CD4-positive, CD25-positive, alpha-beta regulatory T cell (primary cell): Measurements from ENCODE around the gene TECTA. TPM values are rescaled to one million over a fixed set of nuclear protein-coding genes. Genes with fewer than 3 reads are reported as not detected.

Experiments used
- ATAC-seq, 2 donors: fragments of 150-1000 bp; cut with Tn5 transposase; one replicate each; pipeline ENCODE4 v1.10.0; 2021; ENCODE audit warnings: low read depth in 2 of 2, moderate number of reproducible peaks in 2 of 2, moderate library complexity in 1 of 2
- DNase-seq, 3 donors: peaks; one replicate each; pipeline versions ENCODE4 v3.0.0 to v3.0.0-alpha.2; 2012 to 2022; ENCODE audit warnings: mixed read lengths in 1 of 3
- H3K27ac ChIP-seq: one replicate; pipeline ENCODE4 v1.7.0; 2013; ENCODE audit warnings: mild to moderate bottlenecking, low read length; ENCODE audit not compliant: insufficient read depth, poor library complexity, severe bottlenecking
- H3K27me3 ChIP-seq: one replicate; pipeline ENCODE4 v1.7.0; 2013; ENCODE audit warnings: low read length; ENCODE audit not compliant: control insufficient read depth, insufficient read depth
- H3K36me3 ChIP-seq: one replicate; pipeline ENCODE4 v1.7.0; 2013; ENCODE audit warnings: mild to moderate bottlenecking, low read length, moderate library complexity; ENCODE audit not compliant: control insufficient read depth, insufficient read depth
- H3K4me1 ChIP-seq: 2 replicates; pipeline ENCODE4 v1.7.0; 2013; ENCODE audit warnings: mild to moderate bottlenecking, low read length; ENCODE audit not compliant: insufficient read depth, control insufficient read depth, poor library complexity, severe bottlenecking
- H3K4me3 ChIP-seq: one replicate; pipeline ENCODE4 v1.7.0; 2013; ENCODE audit warnings: low read depth, mild to moderate bottlenecking, low read length, moderate library complexity
- H3K9me3 ChIP-seq, 2 experiments: 1 replicate in 1 of 2; 2 replicates in 1 of 2; pipeline ENCODE4 v1.7.0; 2013; ENCODE audit warnings: low read length in 2 of 2, mild to moderate bottlenecking in 1 of 2, moderate library complexity in 1 of 2; ENCODE audit not compliant: control insufficient read depth in 2 of 2
- H3K27ac Mint-ChIP-seq, 3 donors: one replicate each; pipeline ENCODE4 v1.8.0; 2020 to 2022; ENCODE audit warnings: mild to moderate bottlenecking in 3 of 3, mixed read lengths in 3 of 3, moderate library complexity in 2 of 3
- H3K27me3 Mint-ChIP-seq: one replicate; pipeline ENCODE4 v1.8.0; 2022; ENCODE audit warnings: mild to moderate bottlenecking, mixed read lengths
- H3K36me3 Mint-ChIP-seq: one replicate; pipeline ENCODE4 v1.8.0; 2020; ENCODE audit warnings: mixed read lengths
- H3K4me1 Mint-ChIP-seq, 4 donors: one replicate each; pipeline ENCODE4 v1.8.0; 2020 to 2022; ENCODE audit warnings: mixed read lengths in 4 of 4, mild to moderate bottlenecking in 1 of 4
- H3K4me3 Mint-ChIP-seq, 4 donors: one replicate each; pipeline ENCODE4 v1.8.0; 2020 to 2022; ENCODE audit warnings: mild to moderate bottlenecking in 4 of 4, mixed read lengths in 4 of 4, moderate library complexity in 3 of 4
- H3K9me3 Mint-ChIP-seq, 7 donors: one replicate each; pipeline ENCODE4 v1.8.0; 2020 to 2022; ENCODE audit warnings: mixed read lengths in 7 of 7, mild to moderate bottlenecking in 3 of 7, moderate library complexity in 2 of 7
- polyA plus RNA-seq, 4 donors: library from polyadenylated mRNA; unstranded; fragments of 300-500 nt; fragmentation: Illumina TruSeq; gene quantifications; one replicate each; pipeline ENCODE4 v1.2.3, GENCODE V29; 2021
- total RNA-seq: library from RNA; stranded (reverse); gene quantifications from one replicate; pipeline ENCODE4 v1.2.3, GENCODE V29; 2022

Gene TECTA
- total and polyA plus RNA-seq, 5 donors from 2014 or later: 0.30 to 0.78 TPM; not detected in 3

GRCh38 chr11:121137005-121137404 is 36.0 kb downstream of the TECTA start:
- Mint-ChIP-seq H3K27ac (no peak overlapping the region), H3K27me3 (peaks cover 9% of the 10 kb centered on the region), H3K9me3 (peaks cover 0 to 1% (median 0%) of the 10 kb centered on the region in 7 donors), H3K4me3 (no peak overlapping the region), H3K36me3 (no peaks in the 10 kb centered on the region), H3K4me1 (no peaks in the 10 kb centered on the region)
- Histone ChIP-seq H3K4me1 (no peaks in the 10 kb centered on the region), H3K27ac (no peak overlapping the region), H3K36me3 (no peaks in the 10 kb centered on the region), H3K9me3 (no peaks in the 10 kb centered on the region), H3K4me3 (no peak overlapping the region), H3K27me3 (no peaks in the 10 kb centered on the region)
- ATAC-seq (no peak), DNase-seq (no peak)

GRCh38 chr11:121138259-121138658 is 37.2 kb downstream of the TECTA start:
- no peaks in the 10 kb centered on the region for H3K36me3 ChIP-seq

GRCh38 chr11:121140369-121140768 is 39.3 kb downstream of the TECTA start:
- Histone ChIP-seq H3K4me1 (no peaks in the 10 kb centered on the region), H3K9me3 (no peaks in the 10 kb centered on the region), H3K27ac (no peak overlapping the region), H3K36me3 (no peaks in the 10 kb centered on the region), H3K4me3 (no peak overlapping the region), H3K27me3 (no peaks in the 10 kb centered on the region)
- H3K9me3 Mint-ChIP-seq: peaks cover 0 to 1% (median 0%) of the 10 kb centered on the region in 7 donors
- peaks cover 5% of the 10 kb centered on the region for H3K27me3 Mint-ChIP-seq
- H3K27ac Mint-ChIP-seq: no peak overlapping the region
- no peak overlapping the region for H3K4me3 Mint-ChIP-seq
- no peaks in the 10 kb centered on the region for H3K36me3 Mint-ChIP-seq
- DNase-seq (no peak), ATAC-seq (no peak)
- no peaks in the 10 kb centered on the region for H3K4me1 Mint-ChIP-seq

More at GRCh38 chr11:121138259-121138658, 37.2 kb downstream of the TECTA start:
- H3K27ac Mint-ChIP-seq: no peak overlapping the region
- no peaks in the 10 kb centered on the region for H3K9me3 ChIP-seq
- H3K27ac ChIP-seq: no peak overlapping the region
- no peak for ATAC-seq
- H3K4me3 ChIP-seq: no peak overlapping the region
- no peaks in the 10 kb centered on the region for H3K4me1 Mint-ChIP-seq
- peaks cover 5% of the 10 kb centered on the region for H3K27me3 Mint-ChIP-seq
- DNase-seq: no peak
- no peaks in the 10 kb centered on the region for H3K27me3 ChIP-seq
- no peak overlapping the region for H3K4me3 Mint-ChIP-seq
- no peaks in the 10 kb centered on the region for H3K9me3 Mint-ChIP-seq
- H3K36me3 Mint-ChIP-seq: no peaks in the 10 kb centered on the region
- no peaks in the 10 kb centered on the region for H3K4me1 ChIP-seq

- Histone ChIP-seq H3K4me1 (no peaks in the 10 kb centered on the region), H3K9me3 (no peaks in the 10 kb centered on the region), H3K27ac (no peak overlapping the region), H3K36me3 (no peaks in the 10 kb centered on the region), H3K27me3 (no peaks in the 10 kb centered on the region), H3K4me3 (no peak overlapping the region)
- DNase-seq: no peak
- H3K36me3 Mint-ChIP-seq: no peaks in the 10 kb centered on the region
- no peak for ATAC-seq
- peaks cover 5% of the 10 kb centered on the region for H3K27me3 Mint-ChIP-seq
- no peak overlapping the region for H3K4me3 Mint-ChIP-seq
- no peak overlapping the region for H3K27ac Mint-ChIP-seq
- no peaks in the 10 kb centered on the region for H3K4me1 Mint-ChIP-seq
- H3K9me3 Mint-ChIP-seq: peaks cover 0 to 1% (median 0%) of the 10 kb centered on the region in 7 donors
Measured at GRCh38 chr11:121141066-121141465, 40.0 kb downstream of the TECTA start.

GRCh38 chr11:121143921-121144320 is 42.9 kb downstream of the TECTA start:
- H3K4me3 Mint-ChIP-seq: no peak overlapping the region
- no peak overlapping the region for H3K27ac ChIP-seq
- H3K27me3 Mint-ChIP-seq: peaks cover 5% of the 10 kb centered on the region
- no peak for DNase-seq
- H3K9me3 ChIP-seq: no peaks in the 10 kb centered on the region
- no peaks in the 10 kb centered on the region for H3K36me3 Mint-ChIP-seq
- H3K9me3 Mint-ChIP-seq: peaks cover 0 to 1% (median 0%) of the 10 kb centered on the region in 7 donors
- ATAC-seq: no peak
- no peak overlapping the region for H3K27ac Mint-ChIP-seq
- no peaks in the 10 kb centered on the region for H3K4me1 ChIP-seq
- no peaks in the 10 kb centered on the region for H3K27me3 ChIP-seq
- no peaks in the 10 kb centered on the region for H3K4me1 Mint-ChIP-seq
- H3K36me3 ChIP-seq: no peaks in the 10 kb centered on the region
- H3K4me3 ChIP-seq: no peak overlapping the region

GRCh38 chr11:121144723-121145122 is 43.7 kb downstream of the TECTA start:
- Histone ChIP-seq H3K9me3 (no peaks in the 10 kb centered on the region), H3K27me3 (no peaks in the 10 kb centered on the region), H3K4me1 (no peaks in the 10 kb centered on the region), H3K27ac (no peak overlapping the region), H3K36me3 (no peaks in the 10 kb centered on the region), H3K4me3 (no peak overlapping the region)
- no peak overlapping the region for H3K27ac Mint-ChIP-seq
- DNase-seq (no peak), ATAC-seq (no peak)
- peaks cover 0 to 1% (median 0%) of the 10 kb centered on the region in 7 donors for H3K9me3 Mint-ChIP-seq
- H3K27me3 Mint-ChIP-seq: peaks cover 5% of the 10 kb centered on the region
- no peaks in the 10 kb centered on the region for H3K36me3 Mint-ChIP-seq
- H3K4me1 Mint-ChIP-seq: no peaks in the 10 kb centered on the region
- no peak overlapping the region for H3K4me3 Mint-ChIP-seq

- no peaks in the 10 kb centered on the region for H3K9me3 ChIP-seq
- DNase-seq: no peak
- H3K27ac ChIP-seq: no peak overlapping the region
- no peaks in the 10 kb centered on the region for H3K4me1 Mint-ChIP-seq
- no peak for ATAC-seq
- peaks cover 0 to 1% (median 0%) of the 10 kb centered on the region in 7 donors for H3K9me3 Mint-ChIP-seq
- no peak overlapping the region for H3K4me3 ChIP-seq
- no peaks in the 10 kb centered on the region for H3K36me3 Mint-ChIP-seq
- H3K4me3 Mint-ChIP-seq: no peak overlapping the region
- H3K27me3 ChIP-seq: no peaks in the 10 kb centered on the region
- no peaks in the 10 kb centered on the region for H3K4me1 ChIP-seq
- no peaks in the 10 kb centered on the region for H3K36me3 ChIP-seq
- H3K27ac Mint-ChIP-seq: no peak overlapping the region
- peaks cover 5% of the 10 kb centered on the region for H3K27me3 Mint-ChIP-seq
Measured at GRCh38 chr11:121145826-121146225, 44.8 kb downstream of the TECTA start.

- H3K4me1 ChIP-seq: no peaks in the 10 kb centered on the region
- H3K27ac Mint-ChIP-seq: no peak overlapping the region
- no peak for ATAC-seq
- no peaks in the 10 kb centered on the region for H3K36me3 ChIP-seq
- H3K9me3 ChIP-seq: no peaks in the 10 kb centered on the region
- DNase-seq: no peak
- H3K4me3 ChIP-seq: no peak overlapping the region
- H3K4me1 Mint-ChIP-seq: no peaks in the 10 kb centered on the region
- peaks cover 0 to 2% (median 0%) of the 10 kb centered on the region in 7 donors for H3K9me3 Mint-ChIP-seq
- H3K4me3 Mint-ChIP-seq: no peak overlapping the region
- H3K27me3 ChIP-seq: no peaks in the 10 kb centered on the region
- no peaks in the 10 kb centered on the region for H3K36me3 Mint-ChIP-seq
- H3K27me3 Mint-ChIP-seq: no peaks in the 10 kb centered on the region
- H3K27ac ChIP-seq: no peak overlapping the region
Measured at GRCh38 chr11:121149116-121149515, 48.1 kb downstream of the TECTA start.
